Smooth muscle cell (in vitro differentiated cells): ENCODE data around the gene SAMD14. TPM values are rescaled to one million over a fixed set of nuclear protein-coding genes. Genes with fewer than 3 reads are reported as not detected.

Experiments
- DNase-seq: peaks from one replicate; lab custom pipeline; 2025; ENCODE audit not compliant: unreplicated experiment; lab: John Stamatoyannopoulos, UW
- H2AFZ ChIP-seq: fragments of 200-600 bp; sonication (generic); 2 replicates; pipeline ENCODE4 v1.6.0; 2016; ENCODE audit warnings: antibody characterized with exemption, low read depth, mild to moderate bottlenecking
- H3F3A ChIP-seq: fragments of 200-600 bp; sonication (generic); 2 replicates; pipeline ENCODE4 v1.6.0; 2017; ENCODE audit warnings: antibody characterized with exemption, low read depth
- H3K27ac ChIP-seq: fragments of 200-600 bp; sonication (generic); 2 replicates; pipeline ENCODE4 v1.5.1; 2016; ENCODE audit warnings: low read depth, mild to moderate bottlenecking
- H3K27me3 ChIP-seq: fragments of 200-600 bp; sonication (generic); 2 replicates; pipeline ENCODE4 v1.6.1; 2016; ENCODE audit warnings: low read depth, mild to moderate bottlenecking
- H3K36me3 ChIP-seq: fragments of 200-600 bp; sonication (generic); 2 replicates; pipeline ENCODE4 v1.5.1; 2016; ENCODE audit warnings: low read depth
- H3K4me1 ChIP-seq: fragments of 200-600 bp; sonication (generic); 2 replicates; pipeline ENCODE4 v1.5.1; 2016; ENCODE audit warnings: low read depth
- H3K4me2 ChIP-seq: fragments of 200-600 bp; sonication (generic); 2 replicates; pipeline ENCODE4 v1.6.0; 2016; ENCODE audit warnings: mild to moderate bottlenecking
- H3K4me3 ChIP-seq: fragments of 200-600 bp; sonication (generic); 2 replicates; pipeline ENCODE4 v1.5.1; 2016; ENCODE audit warnings: mild to moderate bottlenecking
- H3K79me2 ChIP-seq: fragments of 200-600 bp; sonication (generic); 2 replicates; pipeline ENCODE4 v1.6.0; 2016; ENCODE audit warnings: low read depth, mild to moderate bottlenecking
- H3K9ac ChIP-seq: fragments of 200-600 bp; sonication (generic); 2 replicates; pipeline ENCODE4 v1.6.0; 2016; ENCODE audit warnings: low read depth
- H3K9me3 ChIP-seq: fragments of 200-600 bp; sonication (generic); replicated peaks from 2 replicates; pipeline ENCODE4 v1.5.1; 2016; ENCODE audit warnings: low read depth
- H4K20me1 ChIP-seq: fragments of 200-600 bp; sonication (generic); 2 replicates; pipeline ENCODE4 v1.6.0; 2016; ENCODE audit warnings: low read depth
- WGBS: methylation state at CpG from one replicate; pipeline ENCODE4 v1.1.7; 2016; ENCODE audit warnings: low lambda C conversion rate; 5-methylcytosine and 5-hydroxymethylcytosine counted together
- polyA plus RNA-seq: library from polyadenylated mRNA; unstranded; fragments of >200 nt; fragmentation: Nextera tagmentation; extraction: Ambion mirVana; gene quantifications from 2 replicates; pipeline ENCODE4 v1.2.1, GENCODE V29; 2016
- total RNA-seq: library from RNA; depleted of rRNA; stranded (reverse); fragments of >200 nt; gene quantifications from 2 replicates; pipeline ENCODE4 v1.2.3, GENCODE V29; 2014
- TF ChIP-seq, protein P1 (sequence below): fragments of 200-600 bp; sonication (generic); IDR thresholded peaks from 2 replicates; pipeline ENCODE4 v1.5.1; 2017; ENCODE audit warnings: borderline replicate concordance, mild to moderate bottlenecking, antibody characterized with exemption; ENCODE audit not compliant: insufficient read depth, poor library complexity, severe bottlenecking

Gene SAMD14
- total and polyA plus RNA-seq, 2 experiments from 2014 or later, result 13.7 to 39.1 TPM

DNA sequence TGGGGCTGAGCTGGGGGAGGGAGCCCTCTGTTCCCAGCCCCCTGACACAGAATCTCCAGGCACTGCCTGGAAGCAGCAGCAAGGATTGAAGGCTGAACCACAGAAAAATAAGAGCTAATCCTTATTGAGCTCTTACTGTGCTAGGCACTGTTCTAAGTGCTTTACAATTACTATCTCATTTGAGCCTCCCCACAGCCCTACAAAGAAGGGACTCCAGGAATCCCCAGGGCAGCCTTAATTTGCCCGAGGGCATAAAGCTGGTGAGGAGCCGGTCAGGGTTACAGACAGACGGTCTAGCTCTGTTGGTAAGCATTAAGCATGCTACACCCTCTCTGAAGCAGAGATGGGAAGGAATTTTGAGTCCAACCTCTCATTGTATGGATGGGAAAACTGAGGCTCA lies 7.0 kb downstream of the SAMD14 start:
- no peak for DNase-seq
- WGBS, result 55% methylated on average over 3 of the region's 3 CpGs

DNA sequence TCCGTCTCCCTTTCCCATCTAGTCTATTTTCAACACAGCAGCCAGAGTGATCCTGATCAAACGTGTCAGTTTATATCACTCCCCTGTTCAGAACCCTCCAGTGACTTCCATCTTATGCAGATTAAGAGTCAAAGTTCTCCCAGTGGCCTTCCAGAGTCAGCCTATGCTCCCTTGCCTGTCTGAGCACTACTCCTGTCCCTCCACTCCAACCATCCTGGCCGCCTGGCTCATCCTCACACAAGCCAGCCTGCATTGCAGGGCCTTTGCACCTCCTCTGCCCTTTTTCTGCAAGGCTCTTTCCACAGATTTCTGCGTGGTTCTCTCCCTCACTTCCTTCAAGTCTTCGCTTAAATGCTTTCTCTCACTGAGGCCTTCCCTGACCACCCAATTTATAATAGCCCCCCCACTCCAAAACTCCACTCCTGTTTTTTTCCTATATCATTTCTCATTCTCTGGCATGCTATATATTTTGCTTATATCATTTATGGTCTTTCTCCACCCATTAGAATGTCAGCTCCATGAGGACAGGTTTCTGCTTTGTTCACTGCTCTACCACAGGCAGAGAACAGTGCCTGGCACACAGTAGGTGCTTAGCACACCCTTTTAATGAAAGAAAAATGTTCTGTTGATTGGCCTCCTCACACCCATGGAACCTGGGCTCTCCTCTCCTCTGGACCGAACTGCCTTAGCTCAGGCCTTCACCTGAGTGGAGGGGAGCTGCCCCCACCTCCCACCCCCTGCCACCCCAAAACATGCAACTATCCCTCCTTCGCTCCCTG lies 9.3 kb downstream of the SAMD14 start:
- H3K9me3 ChIP-seq, result no peaks in the 10 kb centered on the region
- no peak overlapping the region for H2AFZ ChIP-seq
- H3K9ac ChIP-seq, result no peak overlapping the region
- H3K4me3 ChIP-seq, result no peak overlapping the region
- H4K20me1 ChIP-seq, result no peaks in the 10 kb centered on the region
- H3K4me2 ChIP-seq, result no peak overlapping the region
- no peaks in the 10 kb centered on the region for H3K27me3 ChIP-seq
- TF ChIP-seq, protein P1, sequence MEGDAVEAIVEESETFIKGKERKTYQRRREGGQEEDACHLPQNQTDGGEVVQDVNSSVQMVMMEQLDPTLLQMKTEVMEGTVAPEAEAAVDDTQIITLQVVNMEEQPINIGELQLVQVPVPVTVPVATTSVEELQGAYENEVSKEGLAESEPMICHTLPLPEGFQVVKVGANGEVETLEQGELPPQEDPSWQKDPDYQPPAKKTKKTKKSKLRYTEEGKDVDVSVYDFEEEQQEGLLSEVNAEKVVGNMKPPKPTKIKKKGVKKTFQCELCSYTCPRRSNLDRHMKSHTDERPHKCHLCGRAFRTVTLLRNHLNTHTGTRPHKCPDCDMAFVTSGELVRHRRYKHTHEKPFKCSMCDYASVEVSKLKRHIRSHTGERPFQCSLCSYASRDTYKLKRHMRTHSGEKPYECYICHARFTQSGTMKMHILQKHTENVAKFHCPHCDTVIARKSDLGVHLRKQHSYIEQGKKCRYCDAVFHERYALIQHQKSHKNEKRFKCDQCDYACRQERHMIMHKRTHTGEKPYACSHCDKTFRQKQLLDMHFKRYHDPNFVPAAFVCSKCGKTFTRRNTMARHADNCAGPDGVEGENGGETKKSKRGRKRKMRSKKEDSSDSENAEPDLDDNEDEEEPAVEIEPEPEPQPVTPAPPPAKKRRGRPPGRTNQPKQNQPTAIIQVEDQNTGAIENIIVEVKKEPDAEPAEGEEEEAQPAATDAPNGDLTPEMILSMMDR, result no peak
- no peak overlapping the region for H3K27ac ChIP-seq
- H3K79me2 ChIP-seq, result no peaks in the 10 kb centered on the region
- no peaks in the 10 kb centered on the region for H3K36me3 ChIP-seq
- 89% methylated on average over 7 of the region's 7 CpGs for WGBS
- peaks cover 25% of the 10 kb centered on the region for H3K4me1 ChIP-seq
- DNase-seq, result no peak
- no peaks in the 10 kb centered on the region for H3F3A ChIP-seq

More for the DNA sequence above, 7.0 kb downstream of the SAMD14 start:
- no peak overlapping the region for H3K27ac ChIP-seq
- H3K9me3 ChIP-seq, result no peaks in the 10 kb centered on the region
- H3K4me2 ChIP-seq, result no peak overlapping the region
- no peaks in the 10 kb centered on the region for H3K79me2 ChIP-seq
- TF ChIP-seq, protein P1, result no peak
- H3K4me1 ChIP-seq, result peaks cover 24% of the 10 kb centered on the region
- no peaks in the 10 kb centered on the region for H3K36me3 ChIP-seq
- no peak overlapping the region for H3K9ac ChIP-seq
- no peaks in the 10 kb centered on the region for H4K20me1 ChIP-seq
- H3K27me3 ChIP-seq, result no peaks in the 10 kb centered on the region
- H3K4me3 ChIP-seq, result no peak overlapping the region
- no peaks in the 10 kb centered on the region for H3F3A ChIP-seq
- no peak overlapping the region for H2AFZ ChIP-seq

DNA sequence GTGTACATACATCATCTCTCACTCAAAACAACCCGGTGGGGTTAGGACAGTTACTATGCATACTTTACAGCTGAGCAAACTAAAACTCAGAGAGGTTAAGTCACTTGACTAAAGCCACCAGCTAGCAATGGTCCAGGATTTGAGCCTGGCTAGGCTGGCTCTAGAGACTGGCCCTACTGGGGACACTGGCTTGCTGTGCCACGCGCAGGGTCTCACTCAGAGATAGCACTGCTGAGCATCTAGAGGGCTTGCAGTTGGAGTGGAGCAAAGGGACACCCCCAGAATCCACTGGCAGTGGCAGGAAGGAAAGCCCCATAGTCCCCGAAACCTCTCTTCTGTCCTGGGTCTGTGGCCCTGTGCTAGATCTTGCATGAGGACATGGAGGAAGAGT lies 11.1 kb downstream of the SAMD14 start:
- Histone ChIP-seq H3K4me3 (no peak overlapping the region), H3K27ac (no peak overlapping the region), H3K4me1 (peaks cover 19% of the 10 kb centered on the region), H3K4me2 (no peak overlapping the region), H3K79me2 (no peaks in the 10 kb centered on the region), H3F3A (no peaks in the 10 kb centered on the region), H2AFZ (no peak overlapping the region), H3K27me3 (no peaks in the 10 kb centered on the region), H3K9me3 (no peaks in the 10 kb centered on the region), H3K36me3 (no peaks in the 10 kb centered on the region), H3K9ac (no peak overlapping the region), H4K20me1 (no peaks in the 10 kb centered on the region)
- TF ChIP-seq, protein P1, result no peak
- DNase-seq, result no peak
- 93% methylated on average over 4 of the region's 4 CpGs for WGBS
